ENCODE measurements around the gene SYT1.

Gene SYT1

GRCh38 chr12:79487386-79488110 lies 623.0 kb downstream of the SYT1 start:
- no peaks in the 10 kb centered on the region for H3K4me1 Mint-ChIP-seq (ENCODE audit: low read depth)
- peaks cover 4% of the 10 kb centered on the region for H3K9me3 Mint-ChIP-seq
- no peak overlapping the region for H3K4me3 Mint-ChIP-seq
- no peak for DNase-seq (ENCODE audit: low spot score)
- no peak overlapping the region for H3K27ac Mint-ChIP-seq
- no peaks in the 10 kb centered on the region for H3K27me3 Mint-ChIP-seq (ENCODE audit: low read depth)
- H3K36me3 Mint-ChIP-seq (ENCODE audit: low read depth), result no peaks in the 10 kb centered on the region
